ENCODE measurements around the gene CACNA1C. TPM values are rescaled to one million over a fixed set of nuclear protein-coding genes. Genes with fewer than 3 reads are reported as not detected.

CACNA1C gene
- total and polyA plus RNA-seq, 2 of the 4 experiments (the other 2 are of a cell fraction) = 1.6 to 2.6 TPM

DNA sequence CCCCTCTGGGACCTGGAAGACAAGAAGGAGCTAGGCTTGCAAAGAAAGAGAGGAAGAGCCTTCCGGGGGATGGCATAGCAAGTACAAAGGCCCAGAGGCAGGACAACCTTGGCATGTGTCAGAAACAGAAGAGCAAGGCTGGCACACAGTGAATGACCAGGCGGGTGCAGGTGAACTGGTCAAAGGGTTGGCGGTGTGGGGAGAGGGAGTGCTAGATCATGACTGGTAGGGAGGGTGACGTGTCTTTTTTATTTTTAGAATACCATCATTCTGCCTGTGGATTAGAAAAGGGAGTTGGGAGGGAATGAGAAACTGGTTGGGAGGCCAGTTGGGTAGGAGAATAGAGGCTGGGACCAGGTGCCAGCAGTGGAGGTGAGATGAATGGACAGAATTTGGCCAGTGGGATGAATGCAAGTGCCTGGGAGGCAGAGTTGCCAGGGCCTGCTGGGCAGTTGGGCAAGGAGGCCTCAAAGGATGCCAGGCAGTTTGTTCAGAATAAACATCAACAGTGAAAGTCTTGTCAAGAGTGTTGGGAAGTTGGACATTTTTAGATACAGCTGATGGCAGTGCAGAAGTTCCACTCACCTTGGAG, 168.3 kb downstream of the CACNA1C start:
- WGBS, 2 experiments (ENCODE audit: extremely low coverage in 2 of 2, insufficient read length in 1 of 2) = 80% methylated on average over 2 of the region's 4 CpGs; no CpG with 5 or more reads in 1 of the 2 experiments
- H2BK120ac ChIP-seq (ENCODE audit: low read depth, low read length) = no peak overlapping the region
- no peaks in the 10 kb centered on the region for H3K27me3 ChIP-seq (ENCODE audit: control insufficient read depth, insufficient read depth, low read length)
- H3K4me3 ChIP-seq (ENCODE audit: insufficient read depth, low read depth, low read length) = no peak overlapping the region
- no peak overlapping the region for H4K5ac ChIP-seq (ENCODE audit: low read depth, low read length)
- CTCF ChIA-PET = no interaction called here
- no peak overlapping the region for H3K4ac ChIP-seq (ENCODE audit: low read depth, low read length)
- H2BK20ac ChIP-seq (ENCODE audit: low read depth, low read length) = no peak overlapping the region
- H2BK15ac ChIP-seq (ENCODE audit: low read depth, low read length) = no peak overlapping the region
- H3K9ac ChIP-seq (ENCODE audit: low read depth, low read length) = no peak overlapping the region
- H4K20me1 ChIP-seq (ENCODE audit: insufficient read depth, low read length) = no peaks in the 10 kb centered on the region
- no peak for ATAC-seq (ENCODE audit: low read depth)
- H3K9me3 ChIP-seq (ENCODE audit: control insufficient read depth, insufficient read depth, low read length) = no peaks in the 10 kb centered on the region
- peaks cover 0 to 6% of the 10 kb centered on the region in 2 experiments; a peak in 1 of 4 replicates for H3K79me1 ChIP-seq (ENCODE audit: low read depth in 1 of 2, low read length in 2 of 2)
- H3K18ac ChIP-seq (ENCODE audit: low read depth, low read length) = no peak overlapping the region
- H3K4me2 ChIP-seq (ENCODE audit: low read depth, low read length) = no peak overlapping the region
- H2BK5ac ChIP-seq (ENCODE audit: low read depth, low read length, poor library complexity, severe bottlenecking) = no peak overlapping the region
- H3K56ac ChIP-seq (ENCODE audit: extremely low read depth, insufficient read depth, low read length) = no peak overlapping the region
- no peak overlapping the region for H2AK9ac ChIP-seq (replicated peaks; ENCODE audit: low read depth, low read length, poor library complexity)
- H3K9me1 ChIP-seq (ENCODE audit: insufficient read depth, low read length) = no peaks in the 10 kb centered on the region; the same call in 1 of the 2 replicates
- no peak overlapping the region for H4K91ac ChIP-seq (ENCODE audit: insufficient read depth, low read depth, low read length)
- dilution Hi-C loops (cut with HindIII; ENCODE audit: low sequenced_read_pairs, unreplicated experiment) = no loop called here
- TF ChIP-seq MAZ (IDR thresholded peaks at IDR 0.05; ENCODE audit: borderline replicate concordance, low read depth, low read length) = no peak
- TF ChIP-seq, protein P1, sequence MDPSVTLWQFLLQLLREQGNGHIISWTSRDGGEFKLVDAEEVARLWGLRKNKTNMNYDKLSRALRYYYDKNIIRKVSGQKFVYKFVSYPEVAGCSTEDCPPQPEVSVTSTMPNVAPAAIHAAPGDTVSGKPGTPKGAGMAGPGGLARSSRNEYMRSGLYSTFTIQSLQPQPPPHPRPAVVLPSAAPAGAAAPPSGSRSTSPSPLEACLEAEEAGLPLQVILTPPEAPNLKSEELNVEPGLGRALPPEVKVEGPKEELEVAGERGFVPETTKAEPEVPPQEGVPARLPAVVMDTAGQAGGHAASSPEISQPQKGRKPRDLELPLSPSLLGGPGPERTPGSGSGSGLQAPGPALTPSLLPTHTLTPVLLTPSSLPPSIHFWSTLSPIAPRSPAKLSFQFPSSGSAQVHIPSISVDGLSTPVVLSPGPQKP (IDR thresholded peaks at IDR 0.05; ENCODE audit: borderline replicate concordance, low read depth, low read length) = no peak
- no peak for TF ChIP-seq RFX5 (IDR thresholded peaks at IDR 0.05; ENCODE audit: low read depth, low read length)
- TF ChIP-seq CHD1 (IDR thresholded peaks at IDR 0.05; ENCODE audit: low read depth, low read length) = no peak
- no peak for TF ChIP-seq RCOR1 (IDR thresholded peaks at IDR 0.05; ENCODE audit: insufficient replicate concordance, low read length)
- no peak for TF ChIP-seq SMC3 (IDR thresholded peaks at IDR 0.05; ENCODE audit: low read depth, low read length)
- no peak for TF ChIP-seq BHLHE40 (IDR thresholded peaks at IDR 0.05; ENCODE audit: low read depth, low read length)
- TF ChIP-seq POLR2A (IDR thresholded peaks at IDR 0.05; ENCODE audit: low read depth, low read length) = no peak
- TF ChIP-seq MAFK (IDR thresholded peaks at IDR 0.05; ENCODE audit: low read depth, low read length) = no peak
- TF ChIP-seq, protein P2, sequence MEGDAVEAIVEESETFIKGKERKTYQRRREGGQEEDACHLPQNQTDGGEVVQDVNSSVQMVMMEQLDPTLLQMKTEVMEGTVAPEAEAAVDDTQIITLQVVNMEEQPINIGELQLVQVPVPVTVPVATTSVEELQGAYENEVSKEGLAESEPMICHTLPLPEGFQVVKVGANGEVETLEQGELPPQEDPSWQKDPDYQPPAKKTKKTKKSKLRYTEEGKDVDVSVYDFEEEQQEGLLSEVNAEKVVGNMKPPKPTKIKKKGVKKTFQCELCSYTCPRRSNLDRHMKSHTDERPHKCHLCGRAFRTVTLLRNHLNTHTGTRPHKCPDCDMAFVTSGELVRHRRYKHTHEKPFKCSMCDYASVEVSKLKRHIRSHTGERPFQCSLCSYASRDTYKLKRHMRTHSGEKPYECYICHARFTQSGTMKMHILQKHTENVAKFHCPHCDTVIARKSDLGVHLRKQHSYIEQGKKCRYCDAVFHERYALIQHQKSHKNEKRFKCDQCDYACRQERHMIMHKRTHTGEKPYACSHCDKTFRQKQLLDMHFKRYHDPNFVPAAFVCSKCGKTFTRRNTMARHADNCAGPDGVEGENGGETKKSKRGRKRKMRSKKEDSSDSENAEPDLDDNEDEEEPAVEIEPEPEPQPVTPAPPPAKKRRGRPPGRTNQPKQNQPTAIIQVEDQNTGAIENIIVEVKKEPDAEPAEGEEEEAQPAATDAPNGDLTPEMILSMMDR (conservative IDR thresholded peaks at IDR 0.05; ENCODE audit: low read depth, low read length) = no peak
- TF ChIP-seq, protein P3, sequence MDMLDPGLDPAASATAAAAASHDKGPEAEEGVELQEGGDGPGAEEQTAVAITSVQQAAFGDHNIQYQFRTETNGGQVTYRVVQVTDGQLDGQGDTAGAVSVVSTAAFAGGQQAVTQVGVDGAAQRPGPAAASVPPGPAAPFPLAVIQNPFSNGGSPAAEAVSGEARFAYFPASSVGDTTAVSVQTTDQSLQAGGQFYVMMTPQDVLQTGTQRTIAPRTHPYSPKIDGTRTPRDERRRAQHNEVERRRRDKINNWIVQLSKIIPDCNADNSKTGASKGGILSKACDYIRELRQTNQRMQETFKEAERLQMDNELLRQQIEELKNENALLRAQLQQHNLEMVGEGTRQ (IDR thresholded peaks at IDR 0.05; ENCODE audit: low read depth, low read length) = no peak
- no peak for TF ChIP-seq FOS (IDR thresholded peaks at IDR 0.05; ENCODE audit: low read depth, low read length)
- no peak for TF ChIP-seq RAD21 (IDR thresholded peaks at IDR 0.05; ENCODE audit: low read length)
- no peak for TF ChIP-seq CEBPB (IDR thresholded peaks at IDR 0.05; ENCODE audit: low read depth, low read length)
- no peak for TF ChIP-seq MXI1 (IDR thresholded peaks at IDR 0.05; ENCODE audit: borderline replicate concordance, low read depth, low read length)
- TF ChIP-seq NFE2L2 (IDR thresholded peaks at IDR 0.05; ENCODE audit: low read depth, low read length) = no peak
- no peak overlapping the region for H3K14ac ChIP-seq (replicated peaks; ENCODE audit: low read depth, low read length)
- no peak for DNase-seq
- H3K4me1 ChIP-seq (ENCODE audit: control insufficient read depth, insufficient read depth, low read length) = peaks cover 10% of the 10 kb centered on the region
- intact Hi-C loops (cut with micrococcal nuclease) = no loop called here
- H3K23ac ChIP-seq (ENCODE audit: low read depth, low read length) = no peak overlapping the region
- H2AK5ac ChIP-seq (ENCODE audit: low read depth, low read length) = no peak overlapping the region
- H3K27ac ChIP-seq (ENCODE audit: insufficient read depth, low read length) = no peak overlapping the region
- in situ Hi-C loops (cut with MboI; ENCODE audit: low sequenced_read_pairs) = no loop called here
- POLR2A ChIA-PET (ENCODE audit: unreplicated experiment) = no interaction called here
- H2AFZ ChIP-seq (replicated peaks; ENCODE audit: low read length, poor library complexity) = no peak overlapping the region
- no peak overlapping the region for H4K8ac ChIP-seq (ENCODE audit: low read depth in 2 of 2, low read length in 2 of 2)
- H3K36me3 ChIP-seq (ENCODE audit: control insufficient read depth, insufficient read depth, low read length) = no peaks in the 10 kb centered on the region
- no TSS peak for BruUV-seq (replicated peaks)

Data from IMR-90 (cell line).